NCI-H2029 (cell line): ENCODE measurements around the gene ABCC6.
"Not testable (repeated sequence)": the region's sequence is repeated elsewhere in the genome, so short reads cannot be mapped to it uniquely, and the experiment has no call there.

Experiments used
- DNase-seq: peaks from one replicate; lab custom pipeline; 2025; lab: John Stamatoyannopoulos, UW

The ABCC6 gene

GRCh38 chr16:16190546-16190945 is 32.7 kb downstream of the ABCC6 start:
- DNase-seq: no peak

- no peak for DNase-seq
Measured at GRCh38 chr16:16189842-16190241, 33.5 kb downstream of the ABCC6 start.

GRCh38 chr16:16188827-16189226 is 34.5 kb downstream of the ABCC6 start:
- no peak for DNase-seq

GRCh38 chr16:16186820-16187219 is 36.5 kb downstream of the ABCC6 start:
- no peak for DNase-seq

- no peak for DNase-seq
Measured at GRCh38 chr16:16185095-16185494, 38.2 kb downstream of the ABCC6 start.

GRCh38 chr16:16184594-16184993 is 38.7 kb downstream of the ABCC6 start:
- no peak for DNase-seq

GRCh38 chr16:16183562-16183961 is 39.7 kb downstream of the ABCC6 start:
- DNase-seq: no peak

GRCh38 chr16:16182918-16183317 is 40.4 kb downstream of the ABCC6 start:
- no peak for DNase-seq

GRCh38 chr16:16181748-16182147 is 41.5 kb downstream of the ABCC6 start:
- DNase-seq: not testable (repeated sequence)

- DNase-seq: no peak
Measured at GRCh38 chr16:16178455-16179162, 44.7 kb downstream of the ABCC6 start.

- no peak for DNase-seq
Measured at GRCh38 chr16:16176328-16176727, 47.0 kb downstream of the ABCC6 start.

- DNase-seq: no peak
Measured at GRCh38 chr16:16175296-16175695, 48.0 kb downstream of the ABCC6 start.

GRCh38 chr16:16172991-16173390 is 50.3 kb downstream of the ABCC6 start:
- DNase-seq: no peak

- DNase-seq: no peak
Measured at GRCh38 chr16:16171332-16171919, 51.9 kb downstream of the ABCC6 start.

GRCh38 chr16:16169615-16170014 is 53.7 kb downstream of the ABCC6 start:
- no peak for DNase-seq

GRCh38 chr16:16168431-16168830 is 54.9 kb downstream of the ABCC6 start:
- no peak for DNase-seq

GRCh38 chr16:16167927-16168326 is 55.4 kb downstream of the ABCC6 start:
- no peak for DNase-seq

GRCh38 chr16:16166949-16167348 is 56.3 kb downstream of the ABCC6 start:
- no peak for DNase-seq

- no peak for DNase-seq
Measured at GRCh38 chr16:16166085-16166484, 57.2 kb downstream of the ABCC6 start.

GRCh38 chr16:16164243-16164642 is 59.1 kb downstream of the ABCC6 start:
- DNase-seq: no peak

- no peak for DNase-seq
Measured at GRCh38 chr16:16163571-16163970, 59.7 kb downstream of the ABCC6 start.

- no peak for DNase-seq
Measured at GRCh38 chr16:16163109-16163508, 60.2 kb downstream of the ABCC6 start.

GRCh38 chr16:16162591-16162990 is 60.7 kb downstream of the ABCC6 start:
- no peak for DNase-seq

- not testable (repeated sequence) for DNase-seq
Measured at GRCh38 chr16:16161840-16162239, 61.5 kb downstream of the ABCC6 start.
